Endothelial cell of umbilical vein (primary cell): ENCODE data around the gene ACTG1. TPM values are rescaled to one million over a fixed set of nuclear protein-coding genes. Genes with fewer than 3 reads are reported as not detected.

ENCODE experiments used
- BruUV-seq: library from RNA; stranded (reverse); fragments of 400-500 nt; replicated peaks from 2 replicates; lab custom pipeline; 2021; lab: Mats Ljungman, UMichigan
- CTCF ChIA-PET: fragments of 300-600, 350-600 bp; sonication (Branson Sonifier 250); formaldehyde crosslinking; loops from one replicate; lab custom pipeline; 2021; ENCODE audit warnings: antibody characterized with exemption, inconsistent platforms; lab: Charles Lee
- POLR2A ChIA-PET: fragments of 300-600, 350-600 bp; sonication (Branson Sonifier 250); formaldehyde crosslinking; loops from one replicate; lab custom pipeline; 2021; ENCODE audit warnings: antibody characterized with exemption, inconsistent platforms; lab: Charles Lee
- DNase-seq: peaks from one replicate; pipeline ENCODE4 v3.0.0-alpha.2; 2011; ENCODE audit warnings: low read depth, low spot score
- FAIRE-seq: peaks from 2 replicates; lab custom pipeline; 2011; peaks lifted over from hg19 to GRCh38; lab: Jason Lieb, UNC
- H2AFZ ChIP-seq: 2 replicates; pipeline ENCODE4 v1.6.0; 2012; ENCODE audit warnings: low read depth, low read length, control low read depth, inconsistent platforms
- H3K27ac ChIP-seq: 2 replicates; pipeline ENCODE4 v1.5.1; 2011; ENCODE audit warnings: low read depth, mild to moderate bottlenecking, control low read depth, low read length, moderate library complexity; ENCODE audit not compliant: insufficient read depth
- H3K27me3 ChIP-seq, 2 experiments: 2 replicates each; pipeline versions ENCODE4 v1.6.0 to v1.6.1; 2011; ENCODE audit warnings: low read length in 2 of 2, mixed read lengths in 1 of 2; ENCODE audit not compliant: control insufficient read depth in 2 of 2, insufficient read depth in 2 of 2
- H3K36me3 ChIP-seq, 2 experiments: 2 replicates in 1 of 2; 3 replicates in 1 of 2; pipeline ENCODE4 v1.5.1; 2011; ENCODE audit warnings: low read length in 2 of 2, mild to moderate bottlenecking in 1 of 2, moderate library complexity in 1 of 2; ENCODE audit not compliant: control insufficient read depth in 2 of 2, insufficient read depth in 2 of 2; ENCODE audit errors: extremely low read depth in 1 of 2
- H3K4me1 ChIP-seq: 3 replicates; pipeline ENCODE4 v1.5.1; 2011; ENCODE audit warnings: mild to moderate bottlenecking, low read length; ENCODE audit not compliant: control insufficient read depth, insufficient read depth; ENCODE audit errors: extremely low read depth
- H3K4me2 ChIP-seq: 2 replicates; pipeline ENCODE4 v1.6.1; 2011; ENCODE audit warnings: low read length, control low read depth, mixed read lengths; ENCODE audit not compliant: insufficient read depth
- H3K4me3 ChIP-seq, 3 experiments: fragments of 200-600 bp in 1 of 3; sonication (generic), shearing (Covaris generic) in 1 of 3; replicated peaks in 1 of 3; 2 replicates each; pipeline ENCODE4 v1.5.1; 2011 to 2016; ENCODE audit warnings: control low read depth in 3 of 3, low read length in 3 of 3, mild to moderate bottlenecking in 2 of 3, inconsistent platforms in 1 of 3, low read depth in 1 of 3, moderate library complexity in 1 of 3; ENCODE audit not compliant: insufficient read depth in 1 of 3
- H3K79me2 ChIP-seq: 2 replicates; pipeline ENCODE4 v1.6.0; 2012; ENCODE audit warnings: low read length, inconsistent platforms; ENCODE audit not compliant: control insufficient read depth, insufficient read depth
- H3K9ac ChIP-seq: replicated peaks from 2 replicates; pipeline ENCODE3; 2011; ENCODE audit warnings: low read length, control low read depth; ENCODE audit not compliant: insufficient read depth; ENCODE audit errors: extremely low read depth
- H3K9me1 ChIP-seq: replicated peaks from 3 replicates; pipeline ENCODE4 v1.6.0; 2011; ENCODE audit warnings: mild to moderate bottlenecking, low read length; ENCODE audit not compliant: control insufficient read depth, insufficient read depth; ENCODE audit errors: extremely low read depth
- H3K9me3 ChIP-seq: replicated peaks from 2 replicates; pipeline ENCODE4 v1.5.1; 2012; ENCODE audit warnings: low read length, inconsistent platforms; ENCODE audit not compliant: control insufficient read depth, insufficient read depth
- H4K20me1 ChIP-seq: replicated peaks from 2 replicates; pipeline ENCODE3; 2011; ENCODE audit warnings: mild to moderate bottlenecking, low read length; ENCODE audit not compliant: control insufficient read depth, insufficient read depth; ENCODE audit errors: extremely low read depth
- CTCF ChIP-seq, 2 donors: IDR thresholded peaks; 1 replicate in 1 of 2; 2 replicates in 1 of 2; pipeline ENCODE4 v1.5.1; 2011; ENCODE audit warnings: low read length in 2 of 2, mild to moderate bottlenecking in 2 of 2, moderate library complexity in 2 of 2, control low read depth in 1 of 2, inconsistent platforms in 1 of 2, low read depth in 1 of 2; ENCODE audit not compliant: insufficient read depth in 1 of 2; ENCODE audit errors: extremely low read depth in 1 of 2
- EZH2 ChIP-seq: IDR thresholded peaks from 2 replicates; pipeline ENCODE4 v1.6.1; 2012; ENCODE audit warnings: borderline replicate concordance, low read depth, mild to moderate bottlenecking, moderate library complexity, low read length, inconsistent platforms; ENCODE audit not compliant: severe bottlenecking
- FOS ChIP-seq: IDR thresholded peaks from 2 replicates; pipeline ENCODE4 v1.6.1; 2011; ENCODE audit warnings: mild to moderate bottlenecking, low read length, moderate library complexity, borderline replicate concordance; ENCODE audit not compliant: insufficient read depth
- GATA2 ChIP-seq: IDR thresholded peaks from 2 replicates; pipeline ENCODE4 v1.7.0; 2011; ENCODE audit warnings: low read depth, mild to moderate bottlenecking, moderate library complexity, mixed read lengths, low read length; ENCODE audit not compliant: insufficient read length, insufficient read depth
- JUN ChIP-seq: IDR thresholded peaks from 2 replicates; pipeline ENCODE4 v1.6.1; 2011; ENCODE audit warnings: borderline replicate concordance, low read depth; ENCODE audit not compliant: insufficient read length, insufficient read depth
- MAX ChIP-seq: IDR thresholded peaks from 2 replicates; pipeline ENCODE4 v1.6.1; 2011; ENCODE audit not compliant: insufficient read depth, insufficient read length
- MYC ChIP-seq: IDR thresholded peaks from one replicate; pipeline ENCODE4 v1.6.1; 2011; ENCODE audit warnings: mild to moderate bottlenecking, low read depth, low read length
- POLR2A ChIP-seq: IDR thresholded peaks from 2 replicates; pipeline ENCODE4 v1.6.1; 2012; ENCODE audit warnings: low read depth, mild to moderate bottlenecking, control low read depth, low read length
- POLR2AphosphoS5 ChIP-seq: IDR thresholded peaks from 2 replicates; pipeline ENCODE4 v1.6.1; 2012; ENCODE audit warnings: low read depth, mild to moderate bottlenecking, control low read depth, low read length, moderate library complexity; ENCODE audit not compliant: insufficient read depth
- dilution Hi-C: fragments of 300-500 bp; cut with MboI; formaldehyde crosslinking; loops from one replicate; pipeline ENCODE4 v1.15.0; 2019; ENCODE audit warnings: low sequenced_read_pairs; ENCODE audit not compliant: extremely low pct_ligation_motif_present
- intact Hi-C: fragments of 100-400 bp; cut with micrococcal nuclease; formaldehyde crosslinking; loops from one replicate; pipeline ENCODE4 v1.10.0; 2022
- polyA plus RNA-seq, 4 experiments: library from polyadenylated mRNA; depleted of rRNA in 3 of 4; stranded (reverse) in 3 of 4; unstranded in 1 of 4; fragments of >200 nt; gene quantifications; 2 replicates each; pipeline versions ENCODE4 v1.2.1 to v1.2.3, GENCODE V29; 2011 to 2012; ENCODE audit warnings: missing spikeins in 1 of 4
- total RNA-seq: library from RNA; stranded (reverse); gene quantifications from 2 replicates; pipeline ENCODE4 v1.2.3, GENCODE V29; 2021

The ACTG1 gene
- total and polyA plus RNA-seq, 2 donors (not counting 3 experiments of a cell fraction or from before 2014, with no cell fraction given) = 6,127 to 10,663 TPM

DNA sequence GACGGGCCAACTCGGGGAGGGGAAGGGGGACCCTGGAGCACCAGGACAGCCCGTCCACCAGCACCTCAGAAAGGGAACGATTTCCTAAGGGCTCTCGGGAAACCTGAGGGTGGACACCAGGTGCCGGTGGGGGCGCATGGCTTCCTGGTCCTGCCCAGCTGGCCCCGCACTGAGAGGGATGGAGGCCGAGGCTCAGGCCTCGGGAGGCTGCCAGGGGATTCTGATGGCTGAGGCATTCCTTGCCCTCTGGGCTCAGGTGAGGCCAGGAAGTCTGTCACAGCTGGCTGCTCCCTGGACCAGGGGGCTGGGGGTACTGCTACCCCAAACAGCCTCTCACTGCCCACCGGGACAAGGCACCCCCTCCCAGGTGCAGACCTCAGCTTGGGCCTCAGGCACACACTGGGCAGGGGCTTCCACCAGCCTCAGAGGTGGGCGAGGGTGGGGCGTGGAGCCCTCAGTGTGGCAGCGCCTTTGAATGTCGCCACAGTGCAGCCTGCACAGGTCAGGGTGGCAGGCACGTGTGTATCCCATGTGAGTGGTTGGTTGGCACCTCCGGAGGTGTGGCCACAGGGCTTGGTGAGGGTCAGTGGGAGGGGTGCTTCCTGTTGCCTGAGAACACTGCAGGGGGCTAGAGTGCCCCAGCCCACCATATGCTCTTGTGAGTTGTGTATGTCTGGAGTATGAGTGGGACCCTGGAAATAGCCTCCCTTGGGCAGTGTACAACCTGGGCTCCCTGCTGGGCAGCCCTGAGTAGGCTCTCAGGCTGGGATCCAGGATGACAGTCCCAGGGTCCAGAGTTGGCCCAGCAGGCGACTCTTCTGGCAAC, 11.7 kb upstream of the ACTG1 start:
- no peaks in the 10 kb centered on the region for H3K9me1 ChIP-seq
- H3K9me3 ChIP-seq = no peaks in the 10 kb centered on the region
- peaks cover 5% of the 10 kb centered on the region for H3K4me1 ChIP-seq
- dilution Hi-C loops (no loop called here), intact Hi-C loops (no loop called here)
- CTCF ChIA-PET = interaction anchor here (1.2 to 1.6 kb wide), 4 partner anchors 19 to 269 kb away, joined by 3 to 6 read pairs (median 6); partner anchors contain the start of gene FAAP100
- POLR2A ChIA-PET = no interaction called here
- H3K4me3 ChIP-seq = no peak overlapping the region
- H3K27me3 ChIP-seq = no peaks in the 10 kb centered on the region
- H3K4me2 ChIP-seq = no peak overlapping the region
- no peak overlapping the region for H2AFZ ChIP-seq
- H3K27ac ChIP-seq = no peak overlapping the region
- H4K20me1 ChIP-seq = no peaks in the 10 kb centered on the region
- FAIRE-seq (no peak), DNase-seq (no peak)
- H3K36me3 ChIP-seq = no peaks in the 10 kb centered on the region
- no peak overlapping the region for H3K9ac ChIP-seq
- no TSS peak for BruUV-seq
- TF ChIP-seq MYC = no peak
- TF ChIP-seq MAX = no peak
- TF ChIP-seq EZH2 = no peak
- no peak for TF ChIP-seq POLR2A
- no peak for TF ChIP-seq GATA2
- TF ChIP-seq JUN = no peak
- no peak for TF ChIP-seq CTCF (IDR thresholded peaks at IDR 0.05; ENCODE audit: extremely low read depth in 1 of 2, insufficient read depth in 1 of 2, low read depth in 1 of 2, low read length in 2 of 2)
- no peak for TF ChIP-seq FOS
- no peak for TF ChIP-seq POLR2AphosphoS5
- no peaks in the 10 kb centered on the region for H3K79me2 ChIP-seq
